Stimulated activated CD4-positive, alpha-beta T cell treated with anti-CD3 and anti-CD28 coated beads, Interleukin-2, amount 100 ng/mL, for 48 hours (primary cell): ENCODE data around the gene MEIS2.

Source experiments
- DNase-seq, 2 donors: peaks; one replicate each; pipeline ENCODE4 v3.0.0-alpha.2; 2020

MEIS2 gene

GRCh38 chr15:37100109-37100965 lies at the start of gene MEIS2:
Gene MEIS2, minus strand, starts transcription at chr15:37100549. Its CDS starts 1,083 bp downstream, at chr15:37099466.
- peak in 1 of 2 donors; percentile 37 for DNase-seq

- no peak for DNase-seq
Measured at GRCh38 chr15:37149146-37149545, 48.8 kb upstream of the MEIS2 start.

GRCh38 chr15:37148714-37149113 lies 48.4 kb upstream of the MEIS2 start:
- DNase-seq: no peak

- DNase-seq: no peak
Measured at GRCh38 chr15:37143351-37143750, 43.0 kb upstream of the MEIS2 start.

- DNase-seq: no peak
Measured at GRCh38 chr15:37142371-37142770, 42.0 kb upstream of the MEIS2 start.

GRCh38 chr15:37140531-37141058 lies 40.2 kb upstream of the MEIS2 start:
- DNase-seq: no peak

GRCh38 chr15:37138591-37139215 lies 38.4 kb upstream of the MEIS2 start:
- DNase-seq: no peak

- no peak for DNase-seq
Measured at GRCh38 chr15:37137221-37137620, 36.9 kb upstream of the MEIS2 start.

- no peak for DNase-seq
Measured at GRCh38 chr15:37136666-37137065, 36.3 kb upstream of the MEIS2 start.

GRCh38 chr15:37135225-37135624 lies 34.9 kb upstream of the MEIS2 start:
- no peak for DNase-seq

- no peak for DNase-seq
Measured at GRCh38 chr15:37134699-37135131, 34.4 kb upstream of the MEIS2 start.

- no peak for DNase-seq
Measured at GRCh38 chr15:37134244-37134643, 33.9 kb upstream of the MEIS2 start.

GRCh38 chr15:37133602-37134001 lies 33.3 kb upstream of the MEIS2 start:
- DNase-seq: no peak

- DNase-seq: no peak
Measured at GRCh38 chr15:37132826-37133417, 32.6 kb upstream of the MEIS2 start.

GRCh38 chr15:37131621-37132020 lies 31.3 kb upstream of the MEIS2 start:
- no peak for DNase-seq

- DNase-seq: no peak
Measured at GRCh38 chr15:37130356-37130755, 30.0 kb upstream of the MEIS2 start.

- no peak for DNase-seq
Measured at GRCh38 chr15:37125143-37125542, 24.8 kb upstream of the MEIS2 start.

- no peak for DNase-seq
Measured at GRCh38 chr15:37124331-37124730, 24.0 kb upstream of the MEIS2 start.

GRCh38 chr15:37122703-37123102 lies 22.4 kb upstream of the MEIS2 start:
- DNase-seq: no peak

GRCh38 chr15:37121492-37121891 lies 21.1 kb upstream of the MEIS2 start:
- no peak for DNase-seq

GRCh38 chr15:37117030-37117429 lies 16.7 kb upstream of the MEIS2 start:
- DNase-seq: no peak

- no peak for DNase-seq
Measured at GRCh38 chr15:37115538-37115937, 15.2 kb upstream of the MEIS2 start.

- no peak for DNase-seq
Measured at GRCh38 chr15:37112971-37113670, 12.8 kb upstream of the MEIS2 start.
